Lower leg skin (tissue), 4 donors: ENCODE results near the gene FPR3. TPM values are rescaled to one million over a fixed set of nuclear protein-coding genes. Genes with fewer than 3 reads are reported as not detected.

Experiments
- DNase-seq, 2 donors: peaks; one replicate each; pipeline ENCODE4 v3.0.0-alpha.2; 2019; ENCODE audit warnings: low spot score in 2 of 2
- H3K4me3 ChIP-seq: fragments of 200-600 bp; sonication (generic); 2 replicates; pipeline ENCODE4 v1.5.1; 2017; ENCODE audit warnings: mild to moderate bottlenecking, low read depth; ENCODE audit not compliant: poor library complexity, severe bottlenecking
- POLR2A ChIP-seq, 2 donors: fragments of 450-650 bp; IDR thresholded peaks; one replicate each; pipeline ENCODE4 v1.6.1; 2016 to 2017; ENCODE audit warnings: antibody characterized with exemption in 2 of 2, mild to moderate bottlenecking in 1 of 2, moderate library complexity in 1 of 2
- WGBS, 2 donors: methylation state at CpG; one replicate each; pipeline ENCODE4 v1.1.5; 2018; 5-methylcytosine and 5-hydroxymethylcytosine counted together
- intact Hi-C: fragments of 100-400 bp; cut with DNase I; formaldehyde crosslinking; loops from one replicate; pipeline ENCODE4 v1.15.0; 2023; ENCODE audit warnings: low total_unique reads
- total RNA-seq, 4 donors: library from RNA; depleted of rRNA; stranded (reverse); fragments of >200 nt; gene quantifications; one replicate each; pipeline ENCODE4 v1.1.0, GENCODE V29; 2016
- TF ChIP-seq, protein P1 (sequence below), 3 donors: fragments of 450-650 bp; IDR thresholded peaks; one replicate each; pipeline ENCODE4 v1.5.1; 2016; ENCODE audit warnings: antibody characterized with exemption in 3 of 3, mild to moderate bottlenecking in 3 of 3, moderate library complexity in 2 of 3

Gene FPR3
- total RNA-seq, 4 donors from 2014 or later: 2.2 to 3.9 (median 2.4) TPM

DNA sequence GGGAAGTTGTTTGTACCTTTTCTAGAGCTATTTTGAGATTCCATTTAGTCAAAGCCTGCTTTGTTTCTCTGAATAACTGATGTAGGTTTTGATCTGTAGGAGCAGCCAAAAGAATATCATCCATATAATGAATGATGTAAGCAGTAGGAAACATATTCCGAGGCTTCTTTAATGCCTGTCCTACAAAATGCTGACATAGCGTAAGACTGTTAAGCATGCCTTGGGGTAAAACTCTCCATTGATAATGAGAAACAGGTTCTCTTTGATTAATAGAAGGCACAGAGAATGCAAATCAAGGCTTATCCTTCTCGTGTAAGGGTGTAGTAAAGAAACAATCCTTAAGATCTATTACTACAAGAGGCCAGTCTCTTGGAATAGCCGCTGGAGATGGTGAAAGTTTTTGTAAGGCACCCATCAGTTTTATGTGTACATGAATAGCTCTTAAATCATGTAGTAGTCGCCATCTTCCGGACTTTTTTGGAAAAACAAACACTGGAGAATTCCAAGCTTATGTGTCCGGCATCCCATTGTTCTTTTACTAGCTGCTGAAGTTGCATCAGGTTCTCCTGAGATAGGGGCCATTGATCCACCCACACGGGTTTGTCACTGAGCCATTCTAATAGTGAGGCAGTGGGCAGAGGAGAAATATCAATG lies 13.5 kb downstream of the FPR3 start:
- no peak for DNase-seq
- WGBS, 2 donors: 44 to 61% methylated on average over 8 of the region's 8 CpGs
- no peak for TF ChIP-seq POLR2A (IDR thresholded peaks at IDR 0.05)
- TF ChIP-seq, protein P1, sequence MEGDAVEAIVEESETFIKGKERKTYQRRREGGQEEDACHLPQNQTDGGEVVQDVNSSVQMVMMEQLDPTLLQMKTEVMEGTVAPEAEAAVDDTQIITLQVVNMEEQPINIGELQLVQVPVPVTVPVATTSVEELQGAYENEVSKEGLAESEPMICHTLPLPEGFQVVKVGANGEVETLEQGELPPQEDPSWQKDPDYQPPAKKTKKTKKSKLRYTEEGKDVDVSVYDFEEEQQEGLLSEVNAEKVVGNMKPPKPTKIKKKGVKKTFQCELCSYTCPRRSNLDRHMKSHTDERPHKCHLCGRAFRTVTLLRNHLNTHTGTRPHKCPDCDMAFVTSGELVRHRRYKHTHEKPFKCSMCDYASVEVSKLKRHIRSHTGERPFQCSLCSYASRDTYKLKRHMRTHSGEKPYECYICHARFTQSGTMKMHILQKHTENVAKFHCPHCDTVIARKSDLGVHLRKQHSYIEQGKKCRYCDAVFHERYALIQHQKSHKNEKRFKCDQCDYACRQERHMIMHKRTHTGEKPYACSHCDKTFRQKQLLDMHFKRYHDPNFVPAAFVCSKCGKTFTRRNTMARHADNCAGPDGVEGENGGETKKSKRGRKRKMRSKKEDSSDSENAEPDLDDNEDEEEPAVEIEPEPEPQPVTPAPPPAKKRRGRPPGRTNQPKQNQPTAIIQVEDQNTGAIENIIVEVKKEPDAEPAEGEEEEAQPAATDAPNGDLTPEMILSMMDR (IDR thresholded peaks at IDR 0.05): no peak
- H3K4me3 ChIP-seq: no peak overlapping the region
- intact Hi-C loops: no loop called here

DNA sequence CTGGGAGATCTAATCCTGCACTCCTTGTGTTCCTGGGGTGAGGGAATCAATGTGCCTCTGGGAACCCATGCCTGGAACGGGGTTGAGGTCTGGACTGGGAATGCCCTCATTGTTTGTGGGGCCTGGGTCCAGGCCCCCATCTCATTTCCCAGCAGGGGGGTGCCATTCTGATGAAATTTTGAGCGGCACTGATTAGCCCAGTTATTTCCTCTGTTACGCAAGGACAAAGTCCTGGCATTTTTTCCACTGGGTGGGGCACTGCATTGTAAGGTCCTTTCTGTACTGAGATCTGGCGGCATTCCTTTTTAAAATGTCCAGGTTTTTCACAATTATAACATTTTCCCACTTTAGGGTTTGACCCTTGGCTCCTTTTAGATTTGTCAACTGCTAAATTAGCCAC lies 14.8 kb downstream of the FPR3 start:
- intact Hi-C loops: no loop called here
- 39 to 44% methylated on average over 4 of the region's 4 CpGs for WGBS, 2 donors
- peak; percentile 55 to 90 for DNase-seq
- H3K4me3 ChIP-seq: no peak overlapping the region
- TF ChIP-seq, protein P1 (IDR thresholded peaks at IDR 0.05): no peak
- TF ChIP-seq POLR2A (IDR thresholded peaks at IDR 0.05): no peak

DNA sequence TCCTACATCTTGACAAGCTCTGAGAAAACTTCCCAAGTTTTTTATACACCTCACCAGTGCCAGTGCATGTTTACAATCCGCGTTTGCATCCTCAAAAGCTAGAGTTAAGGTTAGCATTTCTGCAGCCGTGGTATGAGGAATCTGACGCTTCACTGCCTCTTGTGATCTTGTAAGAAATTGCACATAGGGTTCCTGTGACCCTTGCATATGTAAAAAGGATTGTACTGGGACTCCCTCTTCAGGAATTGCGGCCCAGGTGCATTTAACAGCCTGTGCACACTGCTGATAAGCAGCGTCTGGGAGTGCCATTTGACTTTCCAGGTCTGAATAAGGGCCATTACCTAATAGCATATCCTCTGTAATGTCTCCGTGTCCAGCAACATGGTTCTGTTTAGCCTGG lies 15.3 kb downstream of the FPR3 start:
- 41 to 72% methylated on average over 7 of the region's 7 CpGs for WGBS, 2 donors
- TF ChIP-seq, protein P1 (IDR thresholded peaks at IDR 0.05): no peak
- no peak for TF ChIP-seq POLR2A (IDR thresholded peaks at IDR 0.05)
- no peak overlapping the region for H3K4me3 ChIP-seq
- no peak for DNase-seq
- intact Hi-C loops: no loop called here

DNA sequence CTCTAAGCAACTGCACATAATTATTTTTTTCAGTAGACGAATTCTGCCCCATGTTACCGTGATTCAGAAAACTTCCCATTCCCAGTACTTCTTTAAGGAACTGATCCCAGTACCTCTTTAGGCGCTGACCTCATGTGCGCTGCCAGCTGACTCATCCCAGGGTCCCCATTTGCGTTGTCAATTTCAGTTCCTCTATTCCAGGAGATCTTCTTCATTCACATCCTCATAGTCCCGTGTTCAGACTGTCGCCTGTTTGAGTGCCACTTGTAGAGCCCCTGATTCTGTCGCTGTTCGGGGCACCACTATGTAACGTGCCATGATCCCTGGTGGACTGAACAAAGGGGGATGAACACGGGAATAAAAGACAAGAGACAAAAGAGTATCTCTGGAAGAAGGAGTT lies 16.4 kb downstream of the FPR3 start:
- no peak for TF ChIP-seq POLR2A (IDR thresholded peaks at IDR 0.05)
- TF ChIP-seq, protein P1 (IDR thresholded peaks at IDR 0.05): no peak
- intact Hi-C loops: no loop called here
- no peak overlapping the region for H3K4me3 ChIP-seq
- DNase-seq: no peak
- WGBS, 2 donors: 82 to 85% methylated on average over 11 of the region's 11 CpGs

DNA sequence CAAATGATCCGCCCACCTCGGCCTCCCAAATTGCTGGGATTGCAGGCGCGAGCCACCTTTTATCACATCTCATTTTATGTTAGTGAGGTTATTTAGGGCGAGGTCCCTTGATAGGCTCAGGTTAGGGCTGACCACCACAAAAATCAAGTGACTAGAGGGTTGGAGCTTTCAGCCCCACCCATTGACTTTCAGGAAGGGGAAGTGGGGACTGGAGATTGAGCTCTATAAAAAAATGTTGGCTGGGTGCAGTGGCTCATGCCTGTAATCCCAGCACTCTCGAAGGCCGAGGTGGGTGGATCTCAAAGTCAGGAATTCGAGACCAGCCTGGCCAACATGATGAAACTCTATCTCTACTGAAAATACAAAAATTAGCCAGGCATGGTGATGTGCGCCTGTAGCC lies 20.1 kb downstream of the FPR3 start:
- TF ChIP-seq, protein P1 (IDR thresholded peaks at IDR 0.05): no peak
- no peak for TF ChIP-seq POLR2A (IDR thresholded peaks at IDR 0.05)
- 87 to 90% methylated on average over 9 of the region's 9 CpGs for WGBS, 2 donors
- DNase-seq: no peak
- intact Hi-C loops: no loop called here
- no peak overlapping the region for H3K4me3 ChIP-seq

DNA sequence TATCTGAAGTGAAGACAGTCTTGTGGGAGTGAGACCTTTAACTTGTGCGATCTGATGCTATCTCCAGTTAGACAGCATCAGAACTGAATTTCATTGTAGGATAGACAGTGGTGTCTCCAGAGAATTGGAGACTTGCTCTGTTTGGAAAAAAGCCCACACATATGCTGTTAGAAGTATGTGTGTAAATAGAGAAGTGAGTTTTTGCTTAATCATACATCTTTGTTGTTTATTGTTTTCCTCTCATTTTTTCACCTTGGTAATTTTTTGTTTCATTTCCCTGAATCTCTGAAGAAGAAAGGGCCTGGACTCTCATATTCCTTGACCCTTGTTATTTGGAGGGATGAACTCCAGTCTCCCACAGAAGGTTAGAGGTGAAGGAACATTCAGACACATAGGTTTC lies 21.8 kb downstream of the FPR3 start:
- TF ChIP-seq POLR2A (IDR thresholded peaks at IDR 0.05): no peak
- TF ChIP-seq, protein P1 (IDR thresholded peaks at IDR 0.05): no peak
- no peak for DNase-seq
- no peak overlapping the region for H3K4me3 ChIP-seq
- WGBS, 2 donors: 74 to 87% methylated on average over 1 of the region's 1 CpG
- intact Hi-C loops: no loop called here
